Urinary bladder (tissue), 4 donors: ENCODE measurements around the gene ENDOV. TPM values are rescaled to one million over a fixed set of nuclear protein-coding genes. Genes with fewer than 3 reads are reported as not detected.

ENCODE experiments used
- DNase-seq: peaks from one replicate; pipeline ENCODE4 v3.0.0-alpha.2; 2015; ENCODE audit errors: extremely low spot score
- H3K27ac ChIP-seq: one replicate; pipeline ENCODE4 v1.5.1; 2013; ENCODE audit warnings: low read depth, mild to moderate bottlenecking, moderate library complexity
- H3K36me3 ChIP-seq: one replicate; pipeline ENCODE4 v1.6.1; 2013; ENCODE audit warnings: mild to moderate bottlenecking, moderate library complexity; ENCODE audit not compliant: insufficient read depth
- H3K4me1 ChIP-seq: one replicate; pipeline ENCODE4 v1.6.1; 2013; ENCODE audit warnings: mild to moderate bottlenecking, moderate library complexity; ENCODE audit not compliant: insufficient read depth
- H3K4me3 ChIP-seq: one replicate; pipeline ENCODE4 v1.5.1; 2013; ENCODE audit warnings: low read depth, low read length
- whole genome bisulfite sequencing: extraction: QIAGEN DNeasy Blood & Tissue Kit; methylation state at CpG from one replicate; pipeline ENCODE4 v1.1.7; 2013; 5-methylcytosine and 5-hydroxymethylcytosine counted together
- polyA plus RNA-seq: library from polyadenylated mRNA; stranded (reverse); fragments of 200-250 nt; gene quantifications from one replicate; pipeline ENCODE4 v1.2.3, GENCODE V29; 2013
- total RNA-seq: library from RNA; depleted of rRNA; stranded (reverse); fragments of >200 nt; gene quantifications from one replicate; pipeline ENCODE4 v1.2.3, GENCODE V29; 2014
- donor health status: healthy with polysubstance abuse.
- donor health status: healthy.

ENDOV gene
- 12.9 TPM for total RNA-seq
- 17.8 TPM for polyA plus RNA-seq

DNA sequence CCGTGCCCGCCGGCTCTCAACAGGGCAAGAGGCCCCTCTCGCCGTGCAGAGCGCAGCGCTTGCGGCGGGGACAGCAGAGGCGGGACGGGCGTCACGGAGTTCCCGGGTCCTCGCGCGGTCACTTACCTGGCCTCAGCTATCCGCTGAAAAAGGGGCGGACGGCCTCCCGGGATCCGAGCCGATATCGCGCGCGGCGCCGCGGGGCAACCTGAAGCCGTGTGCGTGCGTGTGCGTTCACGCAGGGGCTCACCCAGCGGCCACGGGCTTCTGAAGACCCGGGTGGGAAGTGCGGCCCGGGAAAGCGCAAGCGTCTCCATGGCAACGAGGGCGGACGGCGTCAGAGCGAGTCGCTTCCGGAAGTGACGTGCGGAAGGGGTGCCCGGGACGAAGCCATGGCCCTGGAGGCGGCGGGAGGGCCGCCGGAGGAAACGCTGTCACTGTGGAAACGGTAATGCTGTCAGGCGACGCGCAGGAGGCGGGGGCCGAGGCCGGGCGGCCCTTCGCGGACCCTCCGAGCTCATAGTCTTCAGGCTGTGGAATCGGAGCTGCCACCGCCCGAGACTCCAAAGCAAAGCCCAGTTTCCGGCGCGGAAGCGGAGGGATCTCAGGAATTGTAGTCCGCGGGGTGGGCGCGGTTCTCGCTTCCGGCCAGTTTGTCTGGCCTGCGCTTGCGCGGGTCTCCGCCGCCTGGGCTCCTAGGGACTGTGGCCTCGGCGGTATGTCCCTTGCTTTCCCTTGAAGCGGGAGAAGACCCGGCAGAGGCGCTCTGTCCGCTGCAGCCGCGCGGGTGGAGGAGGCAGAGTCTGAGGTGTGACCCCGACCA is at the start of gene ENDOV:
ENDOV (plus strand) TSS at position 365 of the 823 bp plus-strand sequence; CDS start at position 393, 28 bp downstream.
- H3K4me1 ChIP-seq: no peaks in the 10 kb centered on the region
- WGBS: under 1% methylated on average over 97 of the region's 97 CpGs
- H3K36me3 ChIP-seq: no peaks in the 10 kb centered on the region
- DNase-seq: peak; percentile 93
- peak within 1 kb of the TSS; percentile 94 for H3K27ac ChIP-seq
- peak within 1 kb of the TSS; percentile 70 for H3K4me3 ChIP-seq

- WGBS: 82% methylated on average over 11 of the region's 11 CpGs
- no peak for DNase-seq
Observed at GRCh38 chr17:80365983-80366382, 49.0 kb upstream of the ENDOV start.

GRCh38 chr17:80367503-80367902 is 47.5 kb upstream of the ENDOV start:
- WGBS: 80% methylated on average over 17 of the region's 17 CpGs
- no peak overlapping the region for H3K4me3 ChIP-seq
- H3K4me1 ChIP-seq: no peaks in the 10 kb centered on the region
- peaks cover 7% of the 10 kb centered on the region for H3K36me3 ChIP-seq
- H3K27ac ChIP-seq: no peak overlapping the region
- no peak for DNase-seq

More at GRCh38 chr17:80365983-80366382, 49.0 kb upstream of the ENDOV start:
- H3K27ac ChIP-seq: no peak overlapping the region
- no peaks in the 10 kb centered on the region for H3K4me1 ChIP-seq
- peaks cover 8% of the 10 kb centered on the region for H3K36me3 ChIP-seq
- H3K4me3 ChIP-seq: no peak overlapping the region

- DNase-seq: no peak
- no peaks in the 10 kb centered on the region for H3K4me1 ChIP-seq
- no peak overlapping the region for H3K27ac ChIP-seq
- 92% methylated on average over 5 of the region's 5 CpGs for WGBS
- H3K4me3 ChIP-seq: no peak overlapping the region
- H3K36me3 ChIP-seq: peaks cover 9% of the 10 kb centered on the region
Observed at GRCh38 chr17:80371196-80371595, 43.8 kb upstream of the ENDOV start.

DNA sequence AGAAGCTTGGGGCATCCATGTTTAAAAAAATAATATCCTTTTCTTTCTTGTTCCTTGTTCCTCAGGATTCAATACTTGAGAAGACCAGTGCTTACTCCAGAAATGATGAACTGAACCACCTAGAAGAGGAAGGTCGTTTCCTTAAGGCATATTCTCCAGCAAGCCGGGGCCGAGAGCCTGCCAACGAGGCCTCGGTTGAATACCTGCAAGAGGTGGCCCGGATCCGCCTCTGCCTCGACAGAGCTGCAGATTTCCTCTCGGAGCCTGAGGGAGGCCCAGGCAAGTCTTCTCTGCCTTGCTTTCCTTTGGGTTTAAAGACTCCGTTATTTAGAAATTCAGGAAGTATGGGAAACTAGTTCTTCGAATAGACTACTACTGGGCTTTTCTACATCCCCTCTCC is 42.5 kb upstream of the ENDOV start:
- Histone ChIP-seq H3K27ac (no peak overlapping the region), H3K4me3 (no peak overlapping the region), H3K36me3 (peaks cover 12% of the 10 kb centered on the region), H3K4me1 (no peaks in the 10 kb centered on the region)
- no peak for DNase-seq
- WGBS: 89% methylated on average over 11 of the region's 11 CpGs

DNA sequence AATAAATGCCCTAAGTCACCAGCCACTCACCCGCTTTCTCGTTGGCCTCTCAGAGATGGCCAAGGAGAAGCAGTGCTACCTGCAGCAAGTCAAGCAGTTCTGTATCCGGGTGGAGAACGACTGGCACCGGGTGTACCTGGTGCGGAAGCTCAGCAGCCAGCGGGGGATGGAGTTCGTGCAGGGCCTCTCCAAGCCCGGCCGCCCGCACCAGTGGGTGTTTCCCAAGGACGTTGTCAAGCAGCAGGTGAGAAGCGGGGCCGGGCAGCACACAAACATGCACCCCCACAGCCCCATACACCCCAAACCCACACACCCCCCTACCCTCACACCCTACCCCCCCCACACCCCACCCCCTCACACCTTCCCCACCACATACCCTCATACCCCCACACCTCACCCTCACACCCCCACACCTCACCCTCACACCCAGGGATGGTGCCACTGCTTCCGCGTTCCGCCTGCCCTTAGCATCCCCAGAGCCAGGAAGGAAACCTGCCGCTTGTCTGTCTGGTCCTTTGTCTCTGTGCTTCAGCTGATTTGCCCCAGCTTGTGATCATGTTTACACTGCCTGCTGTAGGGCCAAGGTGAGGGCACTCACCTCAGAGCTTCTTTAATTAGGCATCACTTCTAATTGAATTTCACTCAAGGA is 41.9 kb upstream of the ENDOV start:
- DNase-seq: no peak
- H3K4me1 ChIP-seq: no peaks in the 10 kb centered on the region
- peaks cover 12% of the 10 kb centered on the region for H3K36me3 ChIP-seq
- no peak overlapping the region for H3K4me3 ChIP-seq
- no peak overlapping the region for H3K27ac ChIP-seq
- 95% methylated on average over 18 of the region's 18 CpGs for WGBS

DNA sequence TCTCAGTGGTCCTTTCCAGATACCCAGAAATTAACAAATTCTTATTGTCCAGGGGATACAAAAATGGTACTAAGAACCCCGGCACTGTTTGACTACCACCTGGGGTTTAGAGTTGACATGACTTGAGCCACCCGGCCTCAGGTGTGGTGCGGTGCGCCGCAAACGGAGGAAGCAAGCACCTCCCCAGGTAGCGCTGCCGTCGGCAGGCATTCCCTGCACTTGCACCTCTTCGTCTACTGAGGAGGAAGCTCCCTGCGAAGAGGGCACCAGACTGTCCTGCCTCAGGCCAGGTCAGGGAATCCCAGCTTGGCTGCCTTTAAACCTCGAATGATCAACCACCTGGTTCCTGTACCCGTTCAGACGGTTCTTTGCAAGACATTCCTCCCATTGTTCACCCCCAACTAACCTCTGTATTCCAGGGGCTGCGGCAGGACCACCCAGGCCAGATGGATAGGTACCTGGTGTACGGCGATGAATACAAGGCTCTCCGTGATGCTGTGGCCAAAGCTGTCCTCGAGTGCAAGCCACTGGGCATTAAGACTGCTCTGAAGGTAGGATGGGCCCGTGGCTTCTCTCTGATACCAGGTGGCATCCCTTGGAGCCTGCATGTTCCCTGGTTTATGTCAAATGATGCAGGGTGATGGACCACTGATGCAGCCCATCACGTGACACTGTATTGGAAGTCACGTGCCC is 40.8 kb upstream of the ENDOV start:
- no peak overlapping the region for H3K4me3 ChIP-seq
- WGBS: 94% methylated on average over 22 of the region's 22 CpGs
- DNase-seq: no peak
- H3K36me3 ChIP-seq: peaks cover 14% of the 10 kb centered on the region
- no peaks in the 10 kb centered on the region for H3K4me1 ChIP-seq
- H3K27ac ChIP-seq: no peak overlapping the region

- Histone ChIP-seq H3K36me3 (peaks cover 14% of the 10 kb centered on the region), H3K4me1 (no peaks in the 10 kb centered on the region), H3K4me3 (no peak overlapping the region), H3K27ac (no peak overlapping the region)
- WGBS: 81% methylated on average over 14 of the region's 14 CpGs
- DNase-seq: no peak
Observed at GRCh38 chr17:80374732-80375585, 40.0 kb upstream of the ENDOV start.

DNA sequence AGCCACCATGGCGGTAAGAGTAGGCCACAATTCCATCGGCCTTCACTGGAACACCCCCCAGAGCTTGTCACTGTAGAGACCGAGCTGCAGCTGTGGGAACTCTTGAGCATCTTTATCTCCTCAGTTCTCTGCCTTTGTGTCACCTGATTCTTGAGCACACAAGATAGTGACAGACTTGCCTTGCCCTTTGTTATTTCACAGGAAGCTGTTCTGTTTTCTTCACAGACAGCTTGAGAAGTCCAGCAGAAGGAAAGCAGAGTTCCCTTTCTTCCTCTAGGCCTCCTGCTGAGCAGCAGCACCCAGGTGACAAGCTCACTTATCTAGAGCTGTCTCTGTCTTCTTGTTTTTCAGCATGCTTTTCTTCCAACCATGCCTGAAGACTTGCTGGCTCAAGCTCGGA is 38.4 kb upstream of the ENDOV start:
- WGBS: 95% methylated on average over 4 of the region's 4 CpGs
- H3K36me3 ChIP-seq: peaks cover 13% of the 10 kb centered on the region
- H3K4me1 ChIP-seq: no peaks in the 10 kb centered on the region
- DNase-seq: no peak
- H3K4me3 ChIP-seq: no peak overlapping the region
- no peak overlapping the region for H3K27ac ChIP-seq

DNA sequence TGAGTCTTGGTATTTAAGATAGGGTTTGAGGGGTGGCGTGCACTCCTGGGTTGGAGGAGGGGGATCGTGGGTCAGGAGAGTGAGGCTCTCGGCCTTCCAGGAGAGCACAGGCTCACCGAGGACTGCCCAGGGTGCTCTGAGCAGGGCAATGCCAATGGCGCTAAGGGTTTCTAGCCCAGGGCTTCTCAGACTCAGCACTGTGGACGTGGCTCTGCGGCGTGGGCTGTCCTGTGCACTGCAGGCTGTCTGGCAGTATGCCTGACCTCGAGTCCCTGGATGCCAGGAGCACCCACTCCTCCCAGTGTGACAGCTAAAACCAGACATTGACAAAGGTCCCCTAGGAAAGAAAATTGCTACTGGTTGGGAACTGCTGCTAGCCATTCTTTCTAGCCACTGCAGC is 37.2 kb upstream of the ENDOV start:
- H3K4me3 ChIP-seq: no peak overlapping the region
- no peak for DNase-seq
- WGBS: 92% methylated on average over 9 of the region's 9 CpGs
- no peak overlapping the region for H3K27ac ChIP-seq
- no peaks in the 10 kb centered on the region for H3K4me1 ChIP-seq
- H3K36me3 ChIP-seq: peaks cover 16% of the 10 kb centered on the region

DNA sequence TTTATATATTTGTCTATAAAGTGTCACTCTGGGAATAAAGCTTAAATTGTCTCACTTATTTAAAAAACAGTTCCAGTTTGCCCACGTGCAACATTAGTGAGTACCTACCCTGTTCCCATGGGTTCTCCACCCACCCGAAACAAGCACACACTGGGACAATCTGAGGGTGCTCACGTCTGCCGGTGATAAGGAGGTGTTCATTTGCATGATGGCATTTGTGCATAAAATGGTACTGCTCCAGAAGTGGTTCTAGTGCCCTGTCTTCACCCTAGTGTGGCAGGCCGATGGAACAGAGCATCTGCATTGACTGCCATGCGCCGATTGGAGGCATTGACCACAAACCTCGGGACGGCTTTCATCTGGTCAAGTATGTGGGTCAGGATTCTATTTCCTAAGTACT is 35.6 kb upstream of the ENDOV start:
- DNase-seq: no peak
- no peak overlapping the region for H3K27ac ChIP-seq
- no peak overlapping the region for H3K4me3 ChIP-seq
- no peaks in the 10 kb centered on the region for H3K4me1 ChIP-seq
- H3K36me3 ChIP-seq: peaks cover 17% of the 10 kb centered on the region
- 91% methylated on average over 9 of the region's 9 CpGs for WGBS

DNA sequence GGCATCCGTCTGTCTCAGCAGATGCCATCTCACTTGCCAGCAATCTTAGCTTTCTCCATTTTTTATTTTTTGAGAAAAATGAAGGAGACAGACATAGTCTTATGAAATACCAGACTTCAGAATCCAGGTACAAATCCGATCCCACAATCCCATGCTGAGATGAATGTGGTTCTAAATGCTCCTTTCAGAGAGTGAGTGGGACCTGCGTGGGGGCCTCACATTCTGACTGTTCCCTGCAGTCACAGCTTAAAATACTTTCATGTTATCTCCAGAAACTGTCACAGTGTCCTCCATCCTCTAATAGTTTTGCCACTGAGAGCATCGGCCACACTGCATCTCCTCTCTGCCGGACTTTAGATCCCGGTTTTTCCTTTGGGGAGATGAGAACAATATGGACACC is 34.9 kb upstream of the ENDOV start:
- no peaks in the 10 kb centered on the region for H3K4me1 ChIP-seq
- peaks cover 14% of the 10 kb centered on the region for H3K36me3 ChIP-seq
- no peak overlapping the region for H3K4me3 ChIP-seq
- H3K27ac ChIP-seq: no peak overlapping the region
- DNase-seq: no peak
- WGBS: 93% methylated on average over 6 of the region's 6 CpGs

GRCh38 chr17:80380555-80381002 is 34.4 kb upstream of the ENDOV start:
- 86% methylated on average over 21 of the region's 21 CpGs for WGBS
- no peaks in the 10 kb centered on the region for H3K4me1 ChIP-seq
- H3K36me3 ChIP-seq: peaks cover 14% of the 10 kb centered on the region
- no peak overlapping the region for H3K27ac ChIP-seq
- H3K4me3 ChIP-seq: no peak overlapping the region
- no peak for DNase-seq
